Kidney capillary endothelial cell (primary cell): ENCODE data around the gene RAB4B.
"Not testable (repeated sequence)": the region's sequence is repeated elsewhere in the genome, so short reads cannot be mapped to it uniquely, and the experiment has no call there.

Source experiments
- DNase-seq: peaks from one replicate; pipeline ENCODE4 v3.0.0-alpha.2; 2018; ENCODE audit warnings: low spot score

The RAB4B gene

DNA sequence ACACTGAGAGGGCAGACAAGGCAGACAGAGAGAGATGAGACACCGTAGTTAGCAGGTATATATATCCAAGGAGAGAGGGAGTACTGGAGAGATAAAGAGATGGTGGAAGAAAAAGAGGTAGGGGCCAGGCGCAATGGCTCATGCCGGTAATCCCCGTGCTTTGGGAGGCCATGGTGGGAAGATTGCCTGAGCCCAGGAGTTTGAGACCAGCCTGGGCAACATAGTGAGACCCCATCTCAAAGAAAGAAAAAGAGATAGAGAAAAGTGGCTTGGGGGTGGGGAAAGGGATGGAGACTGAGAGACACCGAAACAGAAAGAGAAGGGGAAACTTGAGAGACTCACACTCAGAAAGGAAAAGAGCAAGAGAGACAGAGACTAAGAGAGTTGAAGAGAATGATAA lies 2.5 kb downstream of the RAB4B start:
- DNase-seq, result no peak

DNA sequence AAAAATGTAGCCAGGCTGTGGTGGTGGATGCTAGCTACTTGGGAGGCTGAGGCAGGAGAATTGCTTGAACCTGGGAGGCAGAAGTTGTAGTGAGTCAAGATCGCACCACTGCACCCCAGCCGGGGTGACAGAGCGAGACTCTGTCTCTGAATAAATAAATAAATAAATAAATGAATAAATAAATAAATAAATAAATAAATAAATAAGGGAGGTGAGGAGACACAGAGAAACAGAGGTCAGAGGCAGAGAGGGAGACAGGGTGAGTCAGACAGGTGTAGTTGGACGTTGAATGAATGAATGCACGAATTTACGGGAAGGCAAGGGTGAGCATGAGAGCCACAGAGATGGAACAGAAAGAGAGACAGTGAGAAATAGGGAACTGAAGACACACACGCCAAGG lies 3.1 kb downstream of the RAB4B start:
- no peak for DNase-seq

DNA sequence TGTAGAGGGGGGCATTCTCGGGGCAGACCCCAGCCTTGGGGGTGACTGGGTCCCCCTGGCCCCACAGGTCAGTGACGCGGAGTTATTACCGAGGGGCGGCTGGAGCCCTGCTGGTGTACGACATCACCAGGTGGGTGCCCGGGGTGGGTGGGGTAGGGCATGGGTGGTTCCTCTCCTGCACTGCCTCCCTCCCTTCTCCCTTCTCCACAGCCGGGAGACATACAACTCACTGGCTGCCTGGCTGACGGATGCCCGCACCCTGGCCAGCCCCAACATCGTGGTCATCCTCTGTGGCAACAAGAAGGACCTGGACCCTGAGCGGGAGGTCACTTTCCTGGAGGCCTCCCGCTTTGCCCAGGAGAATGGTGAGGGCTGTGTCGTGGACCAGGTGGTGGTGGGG lies 5.7 kb downstream of the RAB4B start:
- no peak for DNase-seq

DNA sequence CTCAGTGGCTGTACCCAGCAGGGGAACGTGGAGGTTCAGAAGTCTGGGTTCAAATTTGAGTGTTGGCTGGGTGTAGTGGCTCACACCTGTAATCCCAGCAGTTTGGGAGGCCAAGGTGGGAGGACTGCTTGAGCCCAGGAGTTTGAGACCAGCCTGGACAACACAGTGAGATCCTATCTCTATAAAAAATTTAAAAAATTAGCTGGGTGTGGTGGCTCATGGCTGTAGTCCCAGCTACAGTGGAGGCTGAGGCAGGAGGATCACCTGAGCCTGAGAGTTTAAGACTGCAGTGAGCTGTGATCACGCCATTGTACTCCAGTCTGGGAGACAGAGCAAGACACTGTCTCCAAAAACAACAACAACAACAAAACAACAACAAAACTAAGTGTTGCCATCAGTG lies 6.1 kb downstream of the RAB4B start:
- DNase-seq, result not testable (repeated sequence)

DNA sequence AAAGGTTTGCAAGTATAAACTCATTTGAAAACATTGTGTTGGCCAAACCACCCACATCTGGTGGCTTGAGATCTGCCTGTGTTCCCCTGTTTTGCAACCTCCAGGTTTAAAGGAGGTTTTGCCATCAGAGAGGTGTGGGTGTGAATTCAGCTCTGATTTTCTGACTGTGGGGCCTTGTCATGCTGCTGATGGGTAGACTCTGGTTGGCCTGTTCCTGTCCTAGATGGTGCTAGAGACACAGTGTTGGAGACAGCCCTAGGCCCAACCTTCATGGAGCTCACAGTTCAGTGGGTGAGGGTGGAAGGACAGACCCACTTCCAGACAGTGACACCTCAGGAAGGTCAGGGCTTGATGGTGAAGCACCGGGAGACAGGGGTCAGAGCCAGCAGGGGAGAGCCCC lies 7.5 kb downstream of the RAB4B start:
- no peak for DNase-seq

DNA sequence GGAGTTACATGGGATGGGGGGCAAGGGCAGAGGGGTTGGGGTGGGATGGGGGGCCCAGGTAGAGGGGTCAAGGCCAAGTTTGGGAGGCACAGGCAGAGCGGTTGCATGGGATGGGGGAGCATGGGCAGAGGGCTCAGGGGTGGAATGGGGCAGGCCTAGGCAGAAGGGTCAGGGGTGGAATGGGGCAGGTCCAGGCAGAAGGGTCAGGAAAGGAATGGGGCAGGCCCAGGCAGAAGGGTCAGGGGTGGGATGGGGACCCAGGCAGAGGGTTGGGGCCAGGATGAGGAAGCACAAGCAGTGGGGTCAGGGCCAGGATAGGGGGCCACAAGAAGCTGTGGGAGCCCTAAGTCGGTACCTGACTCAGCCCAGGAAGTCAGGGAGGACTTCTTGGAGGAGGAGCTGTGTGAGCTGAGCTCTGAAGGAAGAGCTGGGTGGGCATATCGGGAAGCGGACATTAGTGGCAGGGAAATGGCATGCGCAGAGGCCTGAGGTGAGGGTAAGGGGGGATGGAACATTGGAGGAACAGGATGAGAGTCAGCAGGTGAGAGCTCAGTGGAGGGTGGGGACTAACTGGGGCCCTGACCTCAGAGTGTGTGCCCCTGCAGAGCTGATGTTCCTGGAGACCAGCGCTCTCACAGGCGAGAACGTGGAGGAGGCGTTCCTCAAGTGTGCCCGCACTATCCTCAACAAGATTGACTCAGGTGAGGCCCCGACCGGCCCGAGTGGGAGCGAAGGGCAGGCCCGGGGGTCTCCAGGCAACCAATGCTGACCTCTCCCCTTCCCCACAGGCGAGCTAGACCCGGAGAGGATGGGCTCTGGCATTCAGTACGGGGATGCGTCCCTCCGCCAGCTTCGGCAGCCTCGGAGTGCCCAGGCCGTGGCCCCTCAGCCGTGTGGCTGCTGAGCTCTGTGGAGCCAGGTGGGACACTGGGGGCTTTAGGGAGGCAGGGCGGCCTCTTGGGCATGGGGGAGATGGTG lies 8.3 kb downstream of the RAB4B start:
- DNase-seq, result no peak

DNA sequence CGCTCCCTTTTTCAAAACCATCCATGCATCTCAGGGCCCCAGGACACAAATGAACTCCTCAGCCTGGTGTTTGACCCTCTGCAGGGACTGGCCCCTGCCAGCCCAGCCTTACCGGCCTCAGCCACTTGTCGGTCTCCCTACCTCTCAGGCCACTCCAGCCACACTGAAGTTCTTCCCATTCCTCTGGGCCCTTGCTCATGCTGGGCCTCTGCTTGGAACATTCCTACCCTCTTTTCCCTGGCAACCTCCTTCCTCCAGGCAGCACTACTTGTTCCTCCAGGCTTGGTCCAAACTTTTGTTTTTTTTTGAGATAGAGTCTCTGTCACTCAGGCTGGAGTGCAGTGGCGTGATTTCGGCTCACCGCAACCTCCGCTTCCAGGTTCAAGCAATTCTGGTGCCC lies 13.3 kb downstream of the RAB4B start:
- no peak for DNase-seq

DNA sequence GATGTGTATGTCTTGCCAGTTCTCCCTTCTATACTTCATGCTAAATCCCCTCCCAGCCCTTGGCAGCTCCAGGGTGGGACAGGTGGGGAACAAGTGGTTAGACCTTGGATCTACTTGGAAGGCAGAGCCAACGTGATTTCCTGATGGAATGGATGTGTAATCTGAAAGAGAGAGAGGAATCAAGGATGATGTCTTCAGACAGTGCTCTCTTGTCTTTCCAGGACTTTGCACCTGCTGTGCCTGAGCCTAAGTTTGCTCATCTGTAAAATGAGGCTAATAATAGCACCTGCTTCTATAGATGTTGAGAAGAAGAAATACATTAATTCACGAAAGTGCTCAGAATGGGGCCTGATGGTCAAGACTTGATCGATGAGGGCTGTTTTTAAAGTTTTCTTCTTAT lies 13.9 kb downstream of the RAB4B start:
- no peak for DNase-seq

DNA sequence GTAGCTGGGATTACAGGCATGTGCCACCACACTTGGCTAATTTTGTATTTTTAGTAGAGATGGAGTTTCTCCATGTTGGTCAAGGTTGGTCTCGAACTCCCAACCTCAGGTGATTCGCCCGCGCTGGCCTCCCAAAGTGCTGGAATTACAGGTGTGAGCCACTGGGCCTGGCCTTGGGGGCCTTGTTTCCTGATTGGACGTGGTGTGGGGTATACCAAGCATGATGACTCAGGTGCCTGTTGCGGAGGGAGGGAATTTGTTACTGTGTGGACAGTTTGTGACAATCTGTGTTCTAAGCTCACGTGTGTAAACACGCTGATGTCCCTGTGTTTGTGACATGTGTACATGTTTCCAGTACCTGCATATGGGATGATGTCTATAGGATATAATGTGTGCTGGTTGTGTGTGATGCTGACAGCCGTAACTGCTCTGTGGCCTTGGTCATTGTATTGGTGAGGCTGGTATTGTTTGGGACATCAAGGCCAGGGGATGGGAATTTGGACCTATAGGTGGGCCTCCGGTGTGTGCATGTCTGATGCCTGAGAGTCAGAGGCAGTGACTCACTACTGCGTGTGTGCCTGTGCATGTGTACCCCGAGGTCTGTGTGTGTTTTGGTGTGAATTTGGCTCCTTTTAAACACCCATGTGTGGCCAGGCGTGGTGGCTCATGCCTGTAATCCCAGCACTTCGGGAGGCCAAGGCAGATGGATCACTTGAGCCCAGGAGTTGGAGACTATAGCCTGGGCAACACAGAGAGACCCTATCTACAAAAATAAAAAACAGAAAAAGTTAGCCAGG lies 19.3 kb downstream of the RAB4B start:
- DNase-seq, result no peak

DNA sequence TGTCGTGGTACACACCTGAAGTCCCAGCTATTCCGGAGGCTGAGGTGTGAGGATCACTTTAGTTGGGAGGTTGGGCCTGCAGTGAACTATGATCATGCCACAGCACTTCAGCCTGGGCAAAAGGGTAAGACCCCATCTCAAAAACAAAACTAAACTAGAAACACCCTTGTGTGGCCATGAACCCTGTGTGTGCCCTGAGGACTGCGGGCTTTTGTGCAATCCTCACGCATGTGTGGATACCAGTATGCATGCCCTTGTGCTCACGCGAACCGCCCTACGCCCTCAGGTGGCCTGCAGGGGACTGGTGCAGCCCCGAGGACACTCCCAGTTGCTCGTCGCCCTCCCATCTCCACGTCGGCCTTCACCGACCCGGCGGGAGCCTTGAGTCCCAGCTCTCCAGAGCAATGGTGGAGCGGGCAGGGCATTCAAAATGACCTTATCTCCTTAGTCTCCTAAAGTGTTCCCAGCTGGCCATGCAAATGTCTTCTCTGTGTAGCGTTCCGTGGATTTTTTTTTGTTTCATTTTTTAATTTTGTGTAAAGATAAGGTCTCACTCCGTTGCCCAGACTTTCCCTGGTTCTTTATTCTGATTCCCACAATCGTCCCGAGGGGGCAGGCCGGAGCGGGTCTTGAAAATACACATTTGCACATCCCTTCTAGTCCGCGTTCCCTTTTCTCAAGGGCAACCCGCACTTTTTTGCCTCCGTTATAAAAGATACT lies 20.1 kb downstream of the RAB4B start:
- no peak for DNase-seq

DNA sequence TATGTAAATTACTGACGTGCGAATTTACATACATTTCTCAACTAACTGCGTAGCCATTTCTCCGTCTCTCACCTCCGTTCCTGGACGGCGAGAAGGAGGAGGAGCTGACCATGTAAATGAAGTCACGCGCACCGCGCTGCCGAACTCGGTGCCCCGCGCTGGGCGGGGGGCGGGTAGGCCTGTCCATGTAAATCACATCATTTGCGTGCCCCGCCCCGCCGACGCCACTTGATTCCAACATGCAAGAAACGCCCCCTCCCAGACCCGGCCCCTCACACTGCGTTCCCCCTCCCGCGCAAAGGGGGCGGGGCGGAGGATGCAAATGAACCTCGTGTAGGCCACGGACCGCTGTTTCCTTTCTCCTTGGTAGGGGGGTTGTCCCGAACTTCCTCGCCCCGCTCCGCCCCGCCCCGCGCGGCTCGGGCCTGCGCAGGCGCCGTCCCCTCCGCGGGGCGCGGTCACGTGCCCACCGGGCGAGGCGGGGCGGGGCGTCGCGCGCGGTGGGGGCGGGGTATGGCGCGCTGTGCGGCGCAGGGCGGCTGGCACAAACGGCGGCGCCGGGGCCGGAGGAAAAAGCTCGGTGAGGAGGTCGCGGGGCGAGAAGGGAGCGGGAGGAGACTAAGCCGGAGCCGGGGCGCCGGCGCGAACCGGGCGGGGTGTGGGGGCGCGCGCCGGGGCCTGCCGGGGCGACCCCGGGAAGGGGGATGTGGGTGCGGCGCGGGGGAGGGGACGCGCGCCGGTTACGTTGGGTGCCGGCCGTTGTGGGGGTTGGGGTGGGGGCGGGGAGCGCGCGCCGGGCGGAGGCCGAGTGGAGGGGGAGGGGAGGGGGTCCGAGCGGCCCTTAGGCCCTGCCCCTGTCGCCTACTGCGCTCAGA lies 20.9 kb downstream of the RAB4B start, which contains the start of gene EGLN2:
Gene EGLN2 (plus strand): TSS at position 509 of the 875 bp plus-strand sequence. CDS start 1,382 bp downstream, outside the sequence.
- DNase-seq, result peak; percentile 99

DNA sequence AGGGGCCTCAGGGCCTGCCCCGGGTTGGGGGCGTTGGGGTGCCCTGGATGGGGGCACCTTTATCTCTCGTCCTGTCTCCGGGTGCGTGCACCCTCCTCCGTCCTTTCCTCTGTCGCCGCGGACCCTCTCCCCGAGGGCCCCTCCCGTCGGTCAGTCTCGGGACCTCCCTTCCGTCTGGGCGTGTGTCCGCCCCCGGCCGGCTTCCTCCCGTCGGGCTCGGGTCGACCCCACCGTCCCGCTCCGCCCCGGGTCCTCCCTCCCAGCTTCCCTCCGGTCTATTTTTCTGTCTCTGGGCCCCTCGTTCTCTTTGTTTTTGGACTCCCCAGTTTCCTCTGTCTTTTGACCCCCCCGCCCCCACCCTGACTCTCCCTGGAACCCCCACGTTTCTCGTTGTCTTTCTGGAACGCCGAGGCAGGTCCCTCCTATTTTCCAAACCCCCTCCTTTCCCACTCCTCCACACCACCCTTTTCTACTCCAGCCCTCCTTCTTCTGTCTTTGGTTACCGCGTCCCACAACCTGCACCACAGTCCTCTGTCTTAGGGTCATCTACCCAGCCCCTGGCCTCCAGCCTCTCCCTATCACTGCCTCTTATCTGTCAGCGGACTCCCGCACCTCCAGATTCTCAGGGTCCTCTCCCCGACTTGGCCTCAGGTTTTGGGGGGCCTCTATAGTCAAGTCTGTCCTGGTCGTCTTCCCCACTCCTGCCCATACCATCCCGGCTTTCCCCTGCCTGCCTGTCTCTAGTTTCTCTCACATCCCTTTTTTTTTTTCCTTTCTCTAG lies 21.7 kb downstream of the RAB4B start:
- DNase-seq, result no peak

DNA sequence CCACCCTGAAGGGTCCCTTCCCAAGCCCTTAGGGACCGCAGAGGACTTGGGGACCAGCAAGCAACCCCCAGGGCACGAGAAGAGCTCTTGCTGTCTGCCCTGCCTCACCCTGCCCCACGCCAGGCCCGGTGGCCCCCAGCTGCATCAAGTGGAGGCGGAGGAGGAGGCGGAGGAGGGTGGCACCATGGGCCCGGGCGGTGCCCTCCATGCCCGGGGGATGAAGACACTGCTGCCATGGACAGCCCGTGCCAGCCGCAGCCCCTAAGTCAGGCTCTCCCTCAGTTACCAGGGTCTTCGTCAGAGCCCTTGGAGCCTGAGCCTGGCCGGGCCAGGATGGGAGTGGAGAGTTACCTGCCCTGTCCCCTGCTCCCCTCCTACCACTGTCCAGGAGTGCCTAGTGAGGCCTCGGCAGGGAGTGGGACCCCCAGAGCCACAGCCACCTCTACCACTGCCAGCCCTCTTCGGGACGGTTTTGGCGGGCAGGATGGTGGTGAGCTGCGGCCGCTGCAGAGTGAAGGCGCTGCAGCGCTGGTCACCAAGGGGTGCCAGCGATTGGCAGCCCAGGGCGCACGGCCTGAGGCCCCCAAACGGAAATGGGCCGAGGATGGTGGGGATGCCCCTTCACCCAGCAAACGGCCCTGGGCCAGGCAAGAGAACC lies 22.4 kb downstream of the RAB4B start:
- DNase-seq, result no peak

DNA sequence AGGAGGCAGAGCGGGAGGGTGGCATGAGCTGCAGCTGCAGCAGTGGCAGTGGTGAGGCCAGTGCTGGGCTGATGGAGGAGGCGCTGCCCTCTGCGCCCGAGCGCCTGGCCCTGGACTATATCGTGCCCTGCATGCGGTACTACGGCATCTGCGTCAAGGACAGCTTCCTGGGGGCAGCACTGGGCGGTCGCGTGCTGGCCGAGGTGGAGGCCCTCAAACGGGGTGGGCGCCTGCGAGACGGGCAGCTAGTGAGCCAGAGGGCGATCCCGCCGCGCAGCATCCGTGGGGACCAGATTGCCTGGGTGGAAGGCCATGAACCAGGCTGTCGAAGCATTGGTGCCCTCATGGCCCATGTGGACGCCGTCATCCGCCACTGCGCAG lies 22.9 kb downstream of the RAB4B start:
- no peak for DNase-seq

DNA sequence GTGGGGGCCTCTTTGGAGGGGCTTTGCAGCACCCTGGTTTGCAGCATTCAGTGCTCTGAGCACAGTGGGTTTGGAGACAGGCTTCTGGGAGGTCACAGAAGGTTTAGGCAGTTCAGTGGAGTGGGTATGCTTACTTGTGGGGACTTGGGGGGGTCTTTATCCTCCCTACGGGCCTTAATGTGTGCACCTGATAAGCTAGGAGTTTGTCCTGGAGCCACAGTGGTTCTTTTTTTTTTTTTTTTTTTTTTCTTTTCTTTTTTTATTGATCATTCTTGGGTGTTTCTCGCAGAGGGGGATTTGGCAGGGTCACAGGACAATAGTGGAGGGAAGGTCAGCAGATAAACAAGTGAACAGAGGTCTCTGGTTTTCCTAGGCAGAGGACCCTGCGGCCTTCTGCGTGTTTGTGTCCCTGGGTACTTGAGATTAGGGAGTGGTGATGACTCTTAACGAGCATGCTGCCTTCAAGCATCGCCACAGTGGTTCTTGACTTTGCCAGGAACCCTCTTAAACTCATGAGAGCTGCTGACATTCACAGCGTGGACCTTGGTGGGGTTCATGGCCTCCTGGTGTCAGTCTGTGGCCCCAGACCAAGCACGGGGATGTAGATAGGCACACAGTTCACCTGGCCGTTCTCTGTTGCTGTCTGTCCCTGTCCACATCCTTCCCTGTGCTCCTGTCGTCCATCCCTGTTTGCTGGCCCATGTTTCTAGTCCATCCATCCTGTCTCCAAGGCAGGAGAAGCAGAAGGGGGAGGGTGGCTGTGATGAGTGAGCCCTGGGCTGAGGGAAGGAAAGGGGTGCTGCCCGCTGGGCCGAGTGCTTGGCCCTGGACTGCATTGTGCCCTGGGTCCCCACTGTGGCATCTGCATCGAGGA lies 23.6 kb downstream of the RAB4B start:
- DNase-seq, result no peak

DNA sequence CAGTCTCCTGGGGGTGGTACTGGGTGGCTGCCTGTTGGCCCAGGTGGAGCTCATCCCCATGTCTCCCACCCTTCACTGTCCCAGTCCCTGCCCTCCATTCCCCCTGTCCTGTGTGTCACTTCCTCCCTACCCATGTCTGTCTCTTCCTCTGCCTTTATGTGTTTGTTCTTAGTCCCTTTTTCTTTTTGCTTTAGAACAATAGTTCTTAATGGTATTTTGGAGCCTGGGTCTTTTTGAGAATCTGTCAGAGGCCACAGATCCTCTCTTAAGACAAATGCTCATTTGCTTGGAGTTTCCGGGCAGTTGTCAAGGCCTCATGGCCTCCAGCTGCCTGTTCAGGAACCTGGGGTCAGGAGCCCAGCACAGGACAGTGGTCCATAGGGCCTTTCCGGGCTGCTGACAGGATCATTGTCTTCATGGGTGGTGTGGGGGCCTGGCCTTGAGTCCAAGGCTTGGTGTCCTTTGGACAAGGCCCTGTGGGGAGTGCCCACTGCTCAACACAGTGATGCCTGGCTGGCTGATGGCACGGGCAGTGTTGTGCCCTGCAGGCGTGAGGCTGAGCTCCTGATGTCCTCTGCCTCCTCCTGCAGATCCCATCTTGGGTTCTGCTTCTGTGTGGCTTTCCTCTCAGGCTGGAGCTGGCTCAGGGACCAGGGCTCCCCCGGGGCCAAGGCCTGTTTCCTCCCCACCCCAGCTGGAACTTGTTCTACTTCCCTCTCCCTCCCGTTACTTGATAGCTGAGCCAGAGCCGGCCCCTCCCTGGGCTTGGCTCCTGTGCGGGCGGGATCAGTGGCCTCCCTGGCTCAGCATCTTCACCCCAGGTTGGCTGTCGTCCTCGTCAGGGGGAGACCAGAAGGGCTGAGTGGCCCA lies 24.5 kb downstream of the RAB4B start:
- no peak for DNase-seq

DNA sequence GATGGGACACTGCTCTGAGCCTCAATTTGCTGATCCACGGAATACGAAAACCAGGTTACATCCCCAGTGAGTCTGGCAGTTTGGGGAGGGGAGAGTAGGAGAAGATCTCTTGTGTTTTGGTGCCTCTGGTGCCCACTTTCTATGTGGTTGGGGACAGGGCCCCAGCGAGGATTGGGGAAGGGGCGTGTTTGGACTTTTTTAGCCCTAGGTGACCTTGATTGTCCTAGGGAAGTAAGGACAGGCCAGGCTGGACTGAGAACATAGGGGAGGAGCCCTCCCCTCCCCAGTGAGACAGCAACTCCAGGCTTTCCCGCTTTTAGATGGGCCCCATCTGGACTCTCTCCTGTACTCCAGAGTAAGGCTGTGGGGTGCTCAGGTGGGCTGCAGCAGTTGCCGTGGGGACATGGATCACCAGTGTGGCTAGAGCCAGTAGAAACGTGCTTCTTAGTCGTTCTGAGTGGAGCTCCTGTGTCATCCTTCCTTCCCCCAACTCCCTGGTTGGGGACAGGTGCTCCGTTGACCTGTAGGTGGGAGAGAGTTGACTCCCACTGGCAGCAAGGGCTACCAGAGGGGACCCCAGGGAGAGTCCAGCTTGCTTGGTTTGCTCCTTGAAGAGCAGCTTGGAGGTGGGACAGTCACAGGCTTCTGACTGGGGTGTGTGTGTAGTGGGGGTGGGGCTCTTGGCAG lies 25.3 kb downstream of the RAB4B start:
- no peak for DNase-seq
